Neural crest cell (in vitro differentiated cells): ENCODE data around the gene ARHGDIA. TPM values are rescaled to one million over a fixed set of nuclear protein-coding genes. Genes with fewer than 3 reads are reported as not detected.

Source experiments
- DNase-seq: peaks from one replicate; pipeline ENCODE4 v3.0.0; 2021; ENCODE audit warnings: low read depth, mixed read lengths, low spot score
- H3K27ac Mint-ChIP-seq: one replicate; pipeline ENCODE4 v1.8.0; 2021; ENCODE audit warnings: mild to moderate bottlenecking, mixed read lengths; ENCODE audit not compliant: unreplicated experiment
- H3K27me3 Mint-ChIP-seq: 2 replicates; pipeline ENCODE4 v1.8.0; 2021; ENCODE audit warnings: low read depth, mild to moderate bottlenecking, mixed read lengths
- H3K36me3 Mint-ChIP-seq: 2 replicates; pipeline ENCODE4 v1.8.0; 2021; ENCODE audit warnings: low read depth, mild to moderate bottlenecking, mixed read lengths
- H3K4me1 Mint-ChIP-seq: 2 replicates; pipeline ENCODE4 v1.8.0; 2021; ENCODE audit warnings: mixed read lengths
- H3K4me3 Mint-ChIP-seq: one replicate; pipeline ENCODE4 v1.8.0; 2021; ENCODE audit warnings: mild to moderate bottlenecking, mixed read lengths
- H3K9me3 Mint-ChIP-seq: 2 replicates; pipeline ENCODE4 v1.8.0; 2021; ENCODE audit warnings: mixed read lengths
- CTCF ChIP-seq: fragments of 200-600 bp; sonication (generic); conservative IDR thresholded peaks from 2 replicates; pipeline ENCODE4 v1.5.0; 2021; ENCODE audit warnings: antibody characterized with exemption, mild to moderate bottlenecking
- total RNA-seq: library from RNA; stranded (reverse); gene quantifications from 2 replicates; pipeline ENCODE4 v1.2.1, GENCODE V29; 2021

The ARHGDIA gene
- total RNA-seq, 1 donor from 2014 or later = 405 TPM

GRCh38 chr17:81891303-81891552 lies 20.1 kb upstream of the ARHGDIA start:
- peaks cover 7% of the 10 kb centered on the region for H3K4me1 Mint-ChIP-seq
- H3K4me3 Mint-ChIP-seq = peak overlapping the region; percentile 93
- H3K27me3 Mint-ChIP-seq = no peaks in the 10 kb centered on the region
- H3K36me3 Mint-ChIP-seq = peaks cover 17% of the 10 kb centered on the region
- no peak for TF ChIP-seq CTCF
- peak overlapping the region; percentile 98 for H3K27ac Mint-ChIP-seq
- no peaks in the 10 kb centered on the region for H3K9me3 Mint-ChIP-seq
- no peak for DNase-seq

GRCh38 chr17:81890447-81891302 lies 19.5 kb upstream of the ARHGDIA start:
- no peak for DNase-seq
- H3K4me1 Mint-ChIP-seq = peaks cover 7% of the 10 kb centered on the region
- H3K36me3 Mint-ChIP-seq = peaks cover 19% of the 10 kb centered on the region
- H3K27me3 Mint-ChIP-seq = no peaks in the 10 kb centered on the region
- H3K4me3 Mint-ChIP-seq = peak overlapping the region; percentile 88
- TF ChIP-seq CTCF = no peak
- H3K27ac Mint-ChIP-seq = peak overlapping the region; percentile 97
- no peaks in the 10 kb centered on the region for H3K9me3 Mint-ChIP-seq

GRCh38 chr17:81889602-81890001 lies 18.5 kb upstream of the ARHGDIA start:
- Mint-ChIP-seq H3K27ac (no peak overlapping the region), H3K4me1 (peaks cover 7% of the 10 kb centered on the region), H3K9me3 (no peaks in the 10 kb centered on the region), H3K4me3 (peak overlapping the region; percentile 88), H3K36me3 (peaks cover 21% of the 10 kb centered on the region), H3K27me3 (no peaks in the 10 kb centered on the region)
- TF ChIP-seq CTCF = no peak
- DNase-seq = no peak

- Mint-ChIP-seq H3K27ac (no peak overlapping the region), H3K27me3 (no peaks in the 10 kb centered on the region), H3K36me3 (peaks cover 25% of the 10 kb centered on the region), H3K4me1 (peaks cover 7% of the 10 kb centered on the region), H3K9me3 (no peaks in the 10 kb centered on the region), H3K4me3 (peak overlapping the region; percentile 78)
- TF ChIP-seq CTCF = no peak
- no peak for DNase-seq
Measured at GRCh38 chr17:81888988-81889595, 18.0 kb upstream of the ARHGDIA start.

GRCh38 chr17:81888105-81888987 lies 17.2 kb upstream of the ARHGDIA start:
- no peak overlapping the region for H3K27ac Mint-ChIP-seq
- H3K9me3 Mint-ChIP-seq = no peaks in the 10 kb centered on the region
- no peak for TF ChIP-seq CTCF
- H3K27me3 Mint-ChIP-seq = no peaks in the 10 kb centered on the region
- H3K36me3 Mint-ChIP-seq = peaks cover 26% of the 10 kb centered on the region
- DNase-seq = no peak
- H3K4me3 Mint-ChIP-seq = peak overlapping the region; percentile 78
- peaks cover 7% of the 10 kb centered on the region for H3K4me1 Mint-ChIP-seq
